Activated T-cell treated with anti-CD3 and anti-CD28 coated beads, Interleukin-2, amount 50 U/mL, for 72 hours (primary cell): ENCODE measurements around the gene SLC25A15. TPM values are rescaled to one million over a fixed set of nuclear protein-coding genes. Genes with fewer than 3 reads are reported as not detected.
A peak's percentile ranks its signal among the peaks of the same experiment; 100 is the strongest.
"Not testable (repeated sequence)": the region's sequence is repeated elsewhere in the genome, so short reads cannot be mapped to it uniquely, and the experiment has no call there.

Experiments used
- ATAC-seq, 2 donors: fragments of 150-1000 bp; cut with Tn5 transposase; replicated peaks in 1 of 2; 2 replicates each; pipeline ENCODE4 v1.10.0; 2021; ENCODE audit warnings: moderate library complexity in 2 of 2, mild to moderate bottlenecking in 1 of 2
- DNase-seq, 2 donors: peaks; one replicate each; pipeline ENCODE4 v3.0.0; 2021 to 2022; ENCODE audit warnings: mixed read lengths in 1 of 2
- H3K27ac Mint-ChIP-seq: one replicate; pipeline ENCODE4 v1.8.0; 2022; ENCODE audit warnings: mild to moderate bottlenecking, moderate library complexity, mixed read lengths
- H3K27me3 Mint-ChIP-seq: one replicate; pipeline ENCODE4 v1.8.0; 2022; ENCODE audit warnings: low read depth, mixed read lengths
- H3K36me3 Mint-ChIP-seq, 2 donors: one replicate each; pipeline ENCODE4 v1.8.0; 2022; ENCODE audit warnings: mixed read lengths in 2 of 2, mild to moderate bottlenecking in 1 of 2; ENCODE audit not compliant: insufficient read depth in 2 of 2
- H3K4me1 Mint-ChIP-seq: one replicate; pipeline ENCODE4 v1.8.0; 2022; ENCODE audit warnings: low read depth, mixed read lengths
- H3K4me3 Mint-ChIP-seq, 2 donors: one replicate each; pipeline ENCODE4 v1.8.0; 2022; ENCODE audit warnings: mild to moderate bottlenecking in 2 of 2, mixed read lengths in 2 of 2, moderate library complexity in 2 of 2
- H3K9me3 Mint-ChIP-seq, 2 donors: one replicate each; pipeline ENCODE4 v1.8.0; 2022; ENCODE audit warnings: mixed read lengths in 2 of 2
- total RNA-seq, 2 donors: library from RNA; stranded (reverse); gene quantifications; one replicate each; pipeline ENCODE4 v1.2.3, GENCODE V29; 2022

Gene SLC25A15
- total RNA-seq, 2 donors from 2014 or later: 13.0 to 14.3 TPM

- Mint-ChIP-seq H3K27me3 (no peaks in the 10 kb centered on the region), H3K36me3 (peaks cover 3 to 4% of the 10 kb centered on the region in 2 donors), H3K4me3 (no peak overlapping the region), H3K9me3 (no peaks in the 10 kb centered on the region), H3K4me1 (no peaks in the 10 kb centered on the region), H3K27ac (no peak overlapping the region)
- no peak for DNase-seq
- ATAC-seq: no peak
These were observed 20.1 kb downstream of the SLC25A15 start for GRCh38 chr13:40809471-40809870.

- DNase-seq (no peak), ATAC-seq (no peak)
- no peaks in the 10 kb centered on the region for H3K27me3 Mint-ChIP-seq
- H3K27ac Mint-ChIP-seq: peak overlapping the region; percentile 2
- H3K36me3 Mint-ChIP-seq: peaks cover 9 to 17% of the 10 kb centered on the region in 2 donors
- H3K9me3 Mint-ChIP-seq: peaks cover 3 to 4% of the 10 kb centered on the region in 2 donors
- no peak overlapping the region for H3K4me3 Mint-ChIP-seq
- no peaks in the 10 kb centered on the region for H3K4me1 Mint-ChIP-seq
These were observed 22.7 kb downstream of the SLC25A15 start for GRCh38 chr13:40812102-40812501.

DNA sequence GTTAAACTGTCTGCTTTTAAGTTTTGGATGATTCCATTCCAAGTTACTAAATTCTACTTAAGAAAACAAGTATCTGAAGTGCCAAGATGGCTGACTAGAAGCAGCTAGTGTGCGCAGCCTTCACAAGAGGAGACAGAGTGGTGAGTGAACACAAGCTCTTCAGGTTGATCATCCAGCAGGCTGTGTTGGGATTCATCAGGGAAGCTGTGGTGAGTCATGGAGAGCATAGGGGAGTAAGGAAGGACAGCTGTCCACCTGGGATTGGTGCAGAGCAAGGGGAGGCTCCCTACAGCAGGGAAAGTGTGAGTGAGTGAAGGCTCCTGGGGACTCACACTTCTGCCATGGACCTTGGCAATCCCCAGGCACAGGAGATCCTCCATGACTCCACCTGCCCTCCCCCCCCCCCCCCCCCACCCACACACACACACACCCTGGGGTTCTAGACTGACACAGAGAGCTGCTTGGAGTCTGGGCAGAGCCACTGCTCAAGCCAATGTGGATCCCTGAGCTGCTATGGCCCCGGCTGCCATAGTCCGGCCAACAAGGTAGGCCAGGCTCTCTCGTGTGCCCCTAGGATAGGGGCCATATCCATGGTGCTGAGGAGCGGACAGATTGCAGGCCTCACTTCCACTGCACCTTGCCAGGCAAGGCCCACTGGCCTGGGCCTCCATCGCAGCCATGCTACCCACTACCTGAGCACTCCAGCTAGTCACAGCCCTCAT, 23.5 kb downstream of the SLC25A15 start:
- Mint-ChIP-seq H3K4me3 (no peak overlapping the region), H3K9me3 (peaks cover 4 to 5% of the 10 kb centered on the region in 2 donors), H3K4me1 (no peaks in the 10 kb centered on the region), H3K27me3 (no peaks in the 10 kb centered on the region), H3K36me3 (peaks cover 12 to 17% of the 10 kb centered on the region in 2 donors), H3K27ac (peak overlapping the region; percentile 55)
- ATAC-seq (no peak), DNase-seq (no peak)

DNA sequence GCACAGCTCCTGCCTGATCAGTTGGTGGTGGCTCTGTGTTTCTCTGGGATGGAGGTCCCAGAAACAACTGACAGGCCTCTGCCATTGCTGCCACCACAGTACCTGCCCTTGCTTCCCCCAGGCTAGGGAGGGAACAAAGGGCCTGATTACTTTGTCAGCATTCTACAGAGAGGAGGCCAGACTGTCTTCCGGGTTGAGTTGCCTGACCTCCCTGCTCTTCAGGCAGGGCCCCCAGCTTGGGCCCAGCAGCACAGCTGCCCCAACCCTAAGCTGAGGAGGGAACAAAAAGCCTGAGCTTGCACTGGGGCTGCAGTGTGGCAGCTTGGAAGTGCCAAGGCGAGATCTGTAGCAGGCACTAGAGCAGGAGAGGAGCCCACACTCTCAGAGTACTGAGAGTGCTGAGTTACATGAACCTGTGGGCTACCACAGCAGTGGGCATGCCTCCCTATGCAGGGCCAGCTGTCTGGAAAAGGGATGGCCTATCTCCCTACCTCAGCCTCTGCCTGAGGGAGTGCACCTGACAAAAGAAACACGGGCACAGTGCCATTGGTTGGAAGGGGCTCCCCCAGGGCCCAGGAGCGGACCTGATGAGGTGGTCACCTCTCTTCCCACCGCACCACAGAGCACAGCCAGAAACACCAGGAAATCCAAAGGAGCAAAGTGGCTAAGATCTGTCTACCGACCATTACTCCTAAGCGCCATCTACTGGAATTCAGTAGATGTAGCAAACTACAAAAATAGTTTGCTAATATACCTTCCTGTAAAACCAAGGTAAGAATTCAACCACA, 24.4 kb downstream of the SLC25A15 start:
- H3K27ac Mint-ChIP-seq: no peak overlapping the region
- ATAC-seq (peak; percentile 28 to 46), DNase-seq (no peak)
- H3K4me1 Mint-ChIP-seq: no peaks in the 10 kb centered on the region
- peaks cover 4 to 5% of the 10 kb centered on the region in 2 donors for H3K9me3 Mint-ChIP-seq
- H3K27me3 Mint-ChIP-seq: no peaks in the 10 kb centered on the region
- no peak overlapping the region for H3K4me3 Mint-ChIP-seq
- peaks cover 12 to 17% of the 10 kb centered on the region in 2 donors for H3K36me3 Mint-ChIP-seq

- H3K9me3 Mint-ChIP-seq: peaks cover 4 to 5% of the 10 kb centered on the region in 2 donors
- H3K4me1 Mint-ChIP-seq: peaks cover 7% of the 10 kb centered on the region
- ATAC-seq (no peak), DNase-seq (no peak)
- peaks cover 12 to 17% of the 10 kb centered on the region in 2 donors for H3K36me3 Mint-ChIP-seq
- no peak overlapping the region for H3K4me3 Mint-ChIP-seq
- no peaks in the 10 kb centered on the region for H3K27me3 Mint-ChIP-seq
- H3K27ac Mint-ChIP-seq: no peak overlapping the region
These were observed 25.4 kb downstream of the SLC25A15 start for GRCh38 chr13:40814803-40815202.

- ATAC-seq (no peak), DNase-seq (no peak)
- H3K9me3 Mint-ChIP-seq: peaks cover 4 to 5% of the 10 kb centered on the region in 2 donors
- H3K36me3 Mint-ChIP-seq: peaks cover 8 to 14% of the 10 kb centered on the region in 2 donors
- H3K27ac Mint-ChIP-seq: peak overlapping the region; percentile 32
- no peaks in the 10 kb centered on the region for H3K27me3 Mint-ChIP-seq
- H3K4me1 Mint-ChIP-seq: peaks cover 16% of the 10 kb centered on the region
- H3K4me3 Mint-ChIP-seq: peak overlapping the region in 1 of 2 donors; percentile 5
These were observed 29.5 kb downstream of the SLC25A15 start for GRCh38 chr13:40818926-40819325.

DNA sequence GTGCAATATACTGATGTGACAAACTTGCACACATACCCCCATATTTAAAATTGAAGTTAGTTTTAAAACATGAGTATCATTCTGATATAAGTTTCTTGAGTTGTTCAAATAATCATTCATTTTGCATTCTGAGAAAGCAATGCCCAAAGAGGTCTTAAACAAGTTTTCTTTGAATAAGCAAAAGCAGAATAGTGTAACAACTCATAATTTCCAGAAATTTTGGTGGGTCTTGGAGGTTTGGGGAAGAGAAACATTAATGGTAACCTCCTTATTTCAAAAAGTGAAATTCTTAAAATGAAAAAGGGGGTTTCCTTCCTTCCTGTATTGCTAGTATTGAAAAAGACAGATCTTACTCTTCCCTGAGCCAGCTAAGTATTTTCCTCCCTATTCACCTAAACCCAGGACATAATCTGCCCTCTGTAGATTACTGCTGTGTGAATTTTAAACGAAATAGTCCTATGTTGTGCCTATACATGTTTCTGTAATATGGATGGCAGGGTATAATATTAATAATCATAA, 30.4 kb downstream of the SLC25A15 start:
- Mint-ChIP-seq H3K27ac (peak overlapping the region; percentile 44), H3K4me3 (peak overlapping the region in 1 of 2 donors; percentile 29)
- ATAC-seq: peak; percentile 34 to 53

DNA sequence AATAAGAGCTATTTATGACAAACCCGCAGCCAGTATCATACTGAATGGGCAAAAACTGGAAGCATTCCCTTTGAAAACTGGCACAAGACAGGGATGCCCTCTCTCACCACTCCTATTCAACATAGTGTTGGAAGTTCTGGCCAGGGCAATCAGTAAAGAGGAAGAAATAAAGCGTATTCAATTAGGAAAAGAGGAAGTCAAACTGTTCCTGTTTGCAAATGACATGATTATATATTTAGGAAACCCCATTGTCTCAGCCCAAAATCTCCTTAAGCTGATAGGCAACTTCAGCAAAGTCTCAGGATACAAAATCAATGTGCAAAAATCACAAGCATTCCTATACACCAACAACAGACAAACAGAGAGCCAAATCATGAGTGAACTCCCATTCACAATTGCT, 50.3 kb downstream of the SLC25A15 start:
- H3K4me3 Mint-ChIP-seq, H3K27ac Mint-ChIP-seq, H3K36me3 Mint-ChIP-seq, DNase-seq, H3K27me3 Mint-ChIP-seq, H3K4me1 Mint-ChIP-seq, H3K9me3 Mint-ChIP-seq, ATAC-seq: not testable (repeated sequence)

More for the DNA sequence above, 30.4 kb downstream of the SLC25A15 start:
- no peak for DNase-seq
- H3K4me1 Mint-ChIP-seq: peaks cover 16% of the 10 kb centered on the region
- H3K36me3 Mint-ChIP-seq: peaks cover 8 to 12% of the 10 kb centered on the region in 2 donors
- no peaks in the 10 kb centered on the region for H3K27me3 Mint-ChIP-seq
- peaks cover 4 to 5% of the 10 kb centered on the region in 2 donors for H3K9me3 Mint-ChIP-seq

DNA sequence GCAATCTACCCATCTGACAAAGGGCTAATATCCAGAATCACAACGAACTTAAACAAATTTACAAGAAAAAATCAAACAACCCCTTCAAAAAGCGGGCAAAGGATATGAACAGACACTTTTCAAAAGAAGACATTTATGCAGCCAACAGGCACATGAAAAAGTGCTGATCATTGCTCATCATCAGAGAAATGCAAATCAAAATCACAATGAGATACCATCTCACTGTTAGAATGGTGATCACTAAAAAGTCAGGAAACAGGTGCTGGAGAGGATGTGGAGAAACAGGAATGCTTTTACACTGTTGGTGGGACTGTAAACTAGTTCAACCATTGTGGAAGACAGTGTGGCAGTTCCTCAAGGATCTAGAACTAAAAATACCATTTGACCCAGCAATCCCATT, 51.5 kb downstream of the SLC25A15 start:
- not testable (repeated sequence) for H3K9me3 Mint-ChIP-seq, H3K27ac Mint-ChIP-seq, H3K4me1 Mint-ChIP-seq, ATAC-seq, H3K4me3 Mint-ChIP-seq, H3K27me3 Mint-ChIP-seq, DNase-seq, H3K36me3 Mint-ChIP-seq

Other genes with a start within 250 kb of the SLC25A15 start
- 10 to 100 TPM; 47.0 to 56.9 TPM for gene FOXO1, start 123.0 kb upstream of the SLC25A15 start, total RNA-seq
- 10 to 100 TPM; 47.8 to 52.3 TPM for gene MRPS31, start 18.4 kb upstream of the SLC25A15 start, total RNA-seq
- gene ELF1, start 229.7 kb downstream of the SLC25A15 start, total RNA-seq: 100 to 1,000 TPM; 106 to 117 TPM